SK-N-SH (cell line): Measurements from ENCODE around the gene PROC. TPM values are rescaled to one million over a fixed set of nuclear protein-coding genes. Genes with fewer than 3 reads are reported as not detected.

Experiments used
- CTCF ChIA-PET: fragments of 300-600, 350-600 bp; formaldehyde crosslinking; extraction: SDS; loops from one replicate; lab custom pipeline; 2021; lab: Yijun Ruan, JAX
- POLR2A ChIA-PET: fragments of 350-600 bp; sonication (Branson Sonifier 250); formaldehyde crosslinking; extraction: SDS; loops from one replicate; lab custom pipeline; 2020; ENCODE audit warnings: antibody characterized with exemption, inconsistent platforms; lab: Yijun Ruan, JAX
- DNase-seq: peaks from one replicate; pipeline ENCODE4 v3.0.0; 2012
- H2AFZ ChIP-seq: fragments of 200-600 bp; sonication (generic); 2 replicates; pipeline ENCODE4 v1.8.1; 2016; ENCODE audit warnings: antibody characterized with exemption, mild to moderate bottlenecking, low read depth
- H3F3A ChIP-seq: fragments of 200-600 bp; sonication (generic); replicated peaks from 2 replicates; pipeline ENCODE3; 2016; ENCODE audit warnings: antibody characterized with exemption, mild to moderate bottlenecking; ENCODE audit not compliant: insufficient read depth
- H3K27ac ChIP-seq, 2 experiments: fragments of 200-500 bp in 1 of 2; fragments of 200-600 bp in 1 of 2; sonication (Bioruptor generic) in 1 of 2; sonication (generic), shearing (Covaris generic) in 1 of 2; 2 replicates each; pipeline versions ENCODE4 v1.5.1 to v1.6.1; 2014 to 2016; ENCODE audit warnings: low read depth in 2 of 2, inconsistent platforms in 1 of 2, low read length in 1 of 2, mild to moderate bottlenecking in 1 of 2, mixed read lengths in 1 of 2
- H3K27me3 ChIP-seq: fragments of 200-600 bp; sonication (generic), shearing (Covaris generic); 2 replicates; pipeline ENCODE4 v1.6.1; 2016; ENCODE audit warnings: mixed run types; ENCODE audit not compliant: insufficient read depth
- H3K36me3 ChIP-seq, 2 experiments: fragments of 200-500 bp in 1 of 2; fragments of 200-600 bp in 1 of 2; sonication (Bioruptor generic) in 1 of 2; sonication (generic) in 1 of 2; replicated peaks in 1 of 2; 2 replicates each; pipeline versions ENCODE3 to v1.5.1; 2014 to 2016; ENCODE audit warnings: low read length in 1 of 2, mild to moderate bottlenecking in 1 of 2; ENCODE audit not compliant: insufficient read depth in 2 of 2, control insufficient read depth in 1 of 2
- H3K4me1 ChIP-seq, 2 experiments: fragments of 200-500 bp in 1 of 2; fragments of 200-600 bp in 1 of 2; sonication (Bioruptor generic) in 1 of 2; sonication (generic), shearing (Covaris generic) in 1 of 2; 2 replicates each; pipeline versions ENCODE4 v1.5.1 to v1.6.1; 2014 to 2016; ENCODE audit warnings: low read depth in 1 of 2, low read length in 1 of 2, mixed run types in 1 of 2; ENCODE audit not compliant: insufficient read depth in 2 of 2, control insufficient read depth in 1 of 2
- H3K4me2 ChIP-seq: fragments of 200-600 bp; sonication (generic), shearing (Covaris generic); 2 replicates; pipeline ENCODE4 v1.6.1; 2017; ENCODE audit warnings: mixed run types
- H3K4me3 ChIP-seq, 2 experiments: fragments of 200-500 bp in 1 of 2; fragments of 200-600 bp in 1 of 2; sonication (Bioruptor generic) in 1 of 2; sonication (generic), shearing (Covaris generic) in 1 of 2; 2 replicates each; pipeline versions ENCODE4 v1.5.1 to v1.8.1; 2014 to 2016; ENCODE audit warnings: low read depth in 2 of 2, inconsistent platforms in 1 of 2, low read length in 1 of 2, mild to moderate bottlenecking in 1 of 2, mixed read lengths in 1 of 2, moderate library complexity in 1 of 2
- H3K79me2 ChIP-seq: fragments of 200-600 bp; sonication (generic); 2 replicates; pipeline ENCODE4 v1.8.1; 2017; ENCODE audit warnings: mild to moderate bottlenecking; ENCODE audit not compliant: insufficient read depth
- H3K9ac ChIP-seq: fragments of 200-600 bp; sonication (generic); 2 replicates; pipeline ENCODE4 v1.6.1; 2017; ENCODE audit warnings: mixed run types
- H3K9me2 ChIP-seq: fragments of 200-600 bp; sonication (generic); 2 replicates; pipeline ENCODE4 v1.6.1; 2017; ENCODE audit warnings: mixed run types
- H3K9me3 ChIP-seq: fragments of 200-600 bp; sonication (generic); 2 replicates; pipeline ENCODE4 v1.6.1; 2017; ENCODE audit warnings: mixed run types, mild to moderate bottlenecking, moderate library complexity
- H4K20me1 ChIP-seq: fragments of 200-600 bp; sonication (generic); 2 replicates; pipeline ENCODE4 v1.6.1; 2017; ENCODE audit warnings: mild to moderate bottlenecking, mixed run types; ENCODE audit not compliant: insufficient read depth
- CHD2 ChIP-seq: fragments of 150-350 bp; IDR thresholded peaks from 2 replicates; pipeline ENCODE4 v1.6.1; 2018; ENCODE audit warnings: low read length; ENCODE audit not compliant: partially characterized antibody
- ELF1 ChIP-seq: IDR thresholded peaks from 2 replicates; pipeline ENCODE4 v1.4.0; 2012
- EP300 ChIP-seq, 2 experiments: IDR thresholded peaks; 2 replicates each; pipeline versions ENCODE4 v1.4.0 to v1.6.1; 2012; ENCODE audit warnings: borderline replicate concordance in 1 of 2, low read depth in 1 of 2, low read length in 1 of 2
- FOSL2 ChIP-seq: IDR thresholded peaks from 2 replicates; pipeline ENCODE4 v1.4.0; 2012; ENCODE audit warnings: low read depth, mild to moderate bottlenecking, moderate library complexity, borderline replicate concordance
- GABPA ChIP-seq: IDR thresholded peaks from 2 replicates; pipeline ENCODE4 v1.4.0; 2012; ENCODE audit warnings: low read depth, mild to moderate bottlenecking
- GATA2 ChIP-seq: sonication (generic); formaldehyde crosslinking; IDR thresholded peaks from 2 replicates; pipeline ENCODE4 v1.5.0; 2020; ENCODE audit warnings: mild to moderate bottlenecking, missing genetic modification reagents
- MXI1 ChIP-seq: IDR thresholded peaks from 2 replicates; pipeline ENCODE4 v1.6.1; 2012; ENCODE audit warnings: mild to moderate bottlenecking, low read depth, low read length, improper control_type of control experiment
- SIN3A ChIP-seq: IDR thresholded peaks from 2 replicates; pipeline ENCODE4 v1.6.1; 2012; ENCODE audit warnings: low read depth, mild to moderate bottlenecking, low read length, moderate library complexity, borderline replicate concordance
- SMC3 ChIP-seq: IDR thresholded peaks from 2 replicates; pipeline ENCODE4 v1.6.1; 2012; ENCODE audit warnings: low read depth, low read length, improper control_type of control experiment
- TCF12 ChIP-seq: IDR thresholded peaks from 2 replicates; pipeline ENCODE4 v1.4.0; 2012
- YY1 ChIP-seq: IDR thresholded peaks from 2 replicates; pipeline ENCODE4 v1.4.0; 2012; ENCODE audit warnings: low read depth, mild to moderate bottlenecking
- WGBS: methylation state at CpG from one replicate; pipeline ENCODE4 v1.1.6; 2017; ENCODE audit warnings: low lambda C conversion rate; 5-methylcytosine and 5-hydroxymethylcytosine counted together
- polyA plus RNA-seq, 3 experiments: library from polyadenylated mRNA; depleted of rRNA; stranded (reverse); fragments of >200 nt; gene quantifications; 2 replicates each; pipeline ENCODE4 v1.2.3, GENCODE V29; 2012
- TF ChIP-seq, protein P1 (sequence below): IDR thresholded peaks from 2 replicates; pipeline ENCODE4 v1.4.0; 2012; ENCODE audit warnings: low read depth, borderline replicate concordance
- TF ChIP-seq, protein P2 (sequence below): IDR thresholded peaks from 2 replicates; pipeline ENCODE4 v1.4.0; 2012; ENCODE audit warnings: low read depth, borderline replicate concordance

PROC gene
- polyA plus RNA-seq, 1 of the 3 experiments (the other 2 are of a cell fraction), result 0.10 TPM

DNA sequence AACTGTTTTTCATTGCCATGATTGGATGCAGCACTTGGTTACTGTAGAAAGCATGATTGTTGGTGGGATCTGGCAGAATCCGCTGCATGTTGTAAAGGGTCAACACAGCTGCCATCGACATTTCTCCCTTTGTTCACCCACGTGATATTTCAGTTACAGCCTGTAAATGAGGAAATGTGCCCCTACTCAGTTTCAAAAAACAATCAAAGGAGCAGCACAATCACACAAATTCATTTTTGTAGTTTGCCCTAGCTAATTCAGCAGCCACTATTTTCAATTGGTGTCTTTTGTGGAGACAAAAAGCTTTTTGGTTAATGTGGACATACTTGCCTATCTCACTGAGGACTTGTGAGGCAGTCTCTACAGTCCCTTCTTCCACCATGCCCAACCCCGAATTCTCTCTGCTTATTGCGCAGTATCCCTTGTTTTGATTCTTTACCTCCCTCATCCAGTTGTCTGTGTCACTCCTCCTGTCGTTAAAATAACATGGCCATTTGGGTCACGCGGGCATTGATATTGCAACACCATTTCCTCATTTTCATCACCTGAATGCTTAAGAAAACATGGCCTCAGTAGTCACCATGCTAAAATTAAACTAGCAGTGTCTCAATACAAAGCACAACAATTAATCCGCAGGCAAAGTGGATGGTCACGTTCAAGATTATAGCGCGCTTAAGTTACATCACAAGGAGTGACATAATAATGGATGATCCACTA is 6.4 kb upstream of the PROC start (continued):
- TF ChIP-seq MXI1, result no peak
- TF ChIP-seq GABPA, result no peak
- TF ChIP-seq CHD2, result no peak

DNA sequence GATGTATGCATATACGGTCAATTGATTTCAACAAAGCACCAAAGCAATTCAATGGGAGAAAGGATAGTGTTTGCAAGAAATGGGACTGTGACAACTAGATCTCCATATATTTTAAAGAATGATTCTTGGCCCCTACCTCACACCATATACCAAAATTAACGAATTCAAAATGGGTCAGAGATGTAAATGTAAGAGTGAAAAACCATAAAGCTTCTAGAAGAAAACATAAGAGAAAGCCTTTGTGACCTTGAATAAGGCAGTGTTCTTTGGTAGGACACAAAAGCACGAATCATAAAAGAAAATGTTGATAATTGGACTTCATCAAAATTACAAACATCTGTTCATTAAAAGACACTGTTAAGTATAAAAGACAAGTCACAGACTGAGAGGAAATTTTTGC is 5.0 kb upstream of the PROC start:
- Histone ChIP-seq H3K9ac (no peak overlapping the region), H4K20me1 (no peaks in the 10 kb centered on the region), H3K9me3 (no peaks in the 10 kb centered on the region), H3K4me1 (peaks cover 23 to 33% of the 10 kb centered on the region in 2 experiments; a peak in 3 of 4 replicates), H3K79me2 (no peaks in the 10 kb centered on the region), H3K27ac (peak overlapping the region in 1 of 2 experiments; percentile 85; a peak in 2 of 4 replicates), H3F3A (peaks cover 44% of the 10 kb centered on the region), H3K36me3 (no peaks in the 10 kb centered on the region), H3K9me2 (no peaks in the 10 kb centered on the region), H3K4me3 (no peak overlapping the region), H2AFZ (no peak overlapping the region; the same call in 1 of the 2 replicates), H3K27me3 (no peaks in the 10 kb centered on the region), H3K4me2 (no peak overlapping the region)
- POLR2A ChIA-PET, result no interaction called here
- DNase-seq, result no peak
- TF ChIP-seq, protein P1, sequence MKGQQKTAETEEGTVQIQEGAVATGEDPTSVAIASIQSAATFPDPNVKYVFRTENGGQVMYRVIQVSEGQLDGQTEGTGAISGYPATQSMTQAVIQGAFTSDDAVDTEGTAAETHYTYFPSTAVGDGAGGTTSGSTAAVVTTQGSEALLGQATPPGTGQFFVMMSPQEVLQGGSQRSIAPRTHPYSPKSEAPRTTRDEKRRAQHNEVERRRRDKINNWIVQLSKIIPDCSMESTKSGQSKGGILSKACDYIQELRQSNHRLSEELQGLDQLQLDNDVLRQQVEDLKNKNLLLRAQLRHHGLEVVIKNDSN, result no peak
- TF ChIP-seq GATA2 (CRISPR knock-in tag) (no peak), YY1 (no peak), ELF1 (no peak)
- CTCF ChIA-PET, result interaction anchor here (0.7 to 1.8 kb wide), 4 partner anchors 66 to 216 kb away, joined by 3 to 9 read pairs (median 5); no protein-coding TSS in a partner anchor
- 84% methylated on average over 3 of the region's 3 CpGs for WGBS

DNA sequence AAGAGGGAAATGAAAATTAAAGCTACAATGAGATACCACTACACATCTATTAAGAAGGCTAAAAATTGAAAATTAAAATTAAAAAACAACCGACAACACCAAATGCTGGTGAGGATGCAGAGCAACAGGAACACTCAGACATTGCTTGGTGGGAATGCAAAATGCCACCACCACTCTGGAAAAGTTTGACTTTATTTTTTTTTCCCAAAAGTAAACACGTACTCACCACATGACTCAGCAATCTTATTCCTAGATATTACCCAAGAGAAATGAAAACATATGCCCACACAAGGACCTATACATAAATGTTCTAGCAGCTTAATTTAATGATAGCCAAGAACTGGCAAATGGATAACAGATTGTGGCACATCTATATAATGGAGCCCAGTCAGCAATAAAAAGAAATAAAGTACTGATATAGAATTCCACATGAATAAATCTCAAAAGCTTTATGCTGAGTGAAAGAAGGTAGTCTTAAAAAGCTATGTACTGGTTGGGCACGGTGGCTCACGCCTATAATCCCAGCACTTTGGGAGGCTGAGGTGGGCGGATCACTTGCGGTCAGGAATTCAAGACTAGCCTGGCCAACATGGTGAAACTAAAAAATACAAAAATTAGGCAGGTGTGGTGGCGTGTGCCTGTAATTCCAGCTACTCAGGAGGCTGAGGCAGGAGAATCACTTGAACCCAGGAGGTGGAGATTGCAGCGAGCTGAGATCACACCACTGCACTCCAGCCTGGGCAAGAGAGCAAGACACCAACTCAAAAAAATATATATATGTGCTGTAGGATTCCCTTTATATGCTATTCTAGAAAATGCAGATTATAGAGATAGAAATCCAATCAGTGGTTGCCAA is 4.2 kb upstream of the PROC start:
- 82% methylated on average over 8 of the region's 8 CpGs for WGBS
- Histone ChIP-seq H3K9me3 (no peaks in the 10 kb centered on the region), H3K9ac (no peak overlapping the region), H3K4me2 (peak overlapping the region; percentile 8; the same call in 1 of the 2 replicates), H3F3A (peaks cover 44% of the 10 kb centered on the region), H3K27ac (peak overlapping the region in 1 of 2 experiments; percentile 85; a peak in 3 of 4 replicates), H4K20me1 (no peaks in the 10 kb centered on the region), H3K27me3 (no peaks in the 10 kb centered on the region), H3K79me2 (no peaks in the 10 kb centered on the region), H2AFZ (no peak overlapping the region; the same call in 1 of the 2 replicates), H3K9me2 (no peaks in the 10 kb centered on the region), H3K4me1 (peaks cover 17 to 33% of the 10 kb centered on the region in 2 experiments; a peak in 3 of 4 replicates), H3K4me3 (no peak overlapping the region), H3K36me3 (no peaks in the 10 kb centered on the region)
- DNase-seq, result no peak
- POLR2A ChIA-PET, result no interaction called here
- peak; percentile 41; the same call in 1 of the 2 replicates for TF ChIP-seq FOSL2
- TF ChIP-seq ELF1, result no peak
- TF ChIP-seq TCF12, result peak; percentile 67
- TF ChIP-seq EP300 (IDR thresholded peaks at IDR 0.05; ENCODE audit: borderline replicate concordance in 1 of 2, low read depth in 1 of 2, low read length in 1 of 2), result 0 out of 4 replicates have a peak, but pooled peaks of 1 of the 2 experiments have one; percentile 11
- TF ChIP-seq SMC3, result no peak
- TF ChIP-seq, protein P2, sequence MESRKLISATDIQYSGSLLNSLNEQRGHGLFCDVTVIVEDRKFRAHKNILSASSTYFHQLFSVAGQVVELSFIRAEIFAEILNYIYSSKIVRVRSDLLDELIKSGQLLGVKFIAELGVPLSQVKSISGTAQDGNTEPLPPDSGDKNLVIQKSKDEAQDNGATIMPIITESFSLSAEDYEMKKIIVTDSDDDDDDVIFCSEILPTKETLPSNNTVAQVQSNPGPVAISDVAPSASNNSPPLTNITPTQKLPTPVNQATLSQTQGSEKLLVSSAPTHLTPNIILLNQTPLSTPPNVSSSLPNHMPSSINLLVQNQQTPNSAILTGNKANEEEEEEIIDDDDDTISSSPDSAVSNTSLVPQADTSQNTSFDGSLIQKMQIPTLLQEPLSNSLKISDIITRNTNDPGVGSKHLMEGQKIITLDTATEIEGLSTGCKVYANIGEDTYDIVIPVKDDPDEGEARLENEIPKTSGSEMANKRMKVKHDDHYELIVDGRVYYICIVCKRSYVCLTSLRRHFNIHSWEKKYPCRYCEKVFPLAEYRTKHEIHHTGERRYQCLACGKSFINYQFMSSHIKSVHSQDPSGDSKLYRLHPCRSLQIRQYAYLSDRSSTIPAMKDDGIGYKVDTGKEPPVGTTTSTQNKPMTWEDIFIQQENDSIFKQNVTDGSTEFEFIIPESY, result no peak
- TF ChIP-seq SIN3A, result no peak
- CTCF ChIA-PET, result interaction anchor here (0.7 to 3.8 kb wide), 7 partner anchors 11 to 216 kb away, joined by 3 to 20 read pairs (median 6); no protein-coding TSS in a partner anchor
